GM12878 (cell line): ENCODE data around the gene PBLD. TPM values are rescaled to one million over a fixed set of nuclear protein-coding genes. Genes with fewer than 3 reads are reported as not detected.

Experiments
- ATAC-seq: fragments of 200-7000 bp; cut with Tn5 transposase; 3 replicates; pipeline ENCODE4 v1.9.1; 2020; ENCODE audit warnings: mild to moderate bottlenecking, moderate library complexity
- BruUV-seq: library from RNA; stranded (reverse); fragments of 400-500 nt; replicated peaks from 2 replicates; lab custom pipeline; 2021; lab: Mats Ljungman, UMichigan
- CTCF ChIA-PET: fragments of 300-600 bp; sonication (Branson Sonifier 250); formaldehyde crosslinking; extraction: SDS; loops from one replicate; lab custom pipeline; 2021; ENCODE audit warnings: inconsistent platforms; lab: Yijun Ruan, JAX
- POLR2A ChIA-PET: fragments of 350-600 bp; formaldehyde crosslinking; extraction: SDS; loops from one replicate; lab custom pipeline; 2021; ENCODE audit warnings: inconsistent platforms; lab: Charles Lee
- RAD21 ChIA-PET: fragments of 300-600 bp; sonication (Branson Sonifier 250); formaldehyde crosslinking; loops from one replicate; lab custom pipeline; 2023; ENCODE audit warnings: antibody characterized with exemption; ENCODE audit not compliant: unreplicated experiment; lab: Charles Lee
- SMC1A ChIA-PET: fragments of 300-600 bp; sonication (Branson Sonifier 250); formaldehyde crosslinking; loops from one replicate; lab custom pipeline; 2023; ENCODE audit not compliant: unreplicated experiment, uncharacterized antibody; lab: Charles Lee
- DNase-seq: peaks from one replicate; pipeline ENCODE4 v3.0.0-alpha.2; 2011; ENCODE audit warnings: low read depth, low spot score
- FAIRE-seq: peaks from 3 replicates; lab custom pipeline; 2011; peaks lifted over from hg19 to GRCh38; lab: Jason Lieb, UNC
- H2AFZ ChIP-seq: 2 replicates; pipeline ENCODE4 v1.6.0; 2011; ENCODE audit warnings: low read depth, low read length, control low read depth; ENCODE audit not compliant: control insufficient read depth
- H3K27ac ChIP-seq: 2 replicates; pipeline ENCODE4 v1.5.1; 2011; ENCODE audit warnings: control low read depth; ENCODE audit not compliant: control insufficient read depth, insufficient read depth
- H3K27me3 ChIP-seq, 2 experiments: replicated peaks in 1 of 2; 2 replicates each; pipeline versions ENCODE4 v1.6.0 to v1.6.1; 2011; ENCODE audit warnings: low read length in 1 of 2; ENCODE audit not compliant: control insufficient read depth in 2 of 2, insufficient read depth in 2 of 2
- H3K36me3 ChIP-seq, 2 experiments: 2 replicates each; pipeline ENCODE4 v1.5.1; 2011; ENCODE audit warnings: low read length in 1 of 2; ENCODE audit not compliant: control insufficient read depth in 2 of 2, insufficient read depth in 2 of 2
- H3K4me1 ChIP-seq: 2 replicates; pipeline ENCODE4 v1.6.1; 2011; ENCODE audit warnings: mild to moderate bottlenecking, low read length, moderate library complexity, mixed read lengths; ENCODE audit not compliant: control insufficient read depth, insufficient read depth
- H3K4me2 ChIP-seq: 2 replicates; pipeline ENCODE4 v1.6.0; 2011; ENCODE audit warnings: control low read depth; ENCODE audit not compliant: control insufficient read depth, insufficient read depth
- H3K4me3 ChIP-seq: fragments of 200-600 bp; sonication (generic); 2 replicates; pipeline ENCODE4 v1.5.1; 2016
- H3K79me2 ChIP-seq: 2 replicates; pipeline ENCODE4 v1.6.0; 2011; ENCODE audit warnings: low read length; ENCODE audit not compliant: control insufficient read depth, insufficient read depth
- H3K9ac ChIP-seq: 2 replicates; pipeline ENCODE4 v1.8.0; 2011; ENCODE audit warnings: low read length, control low read depth, mixed read lengths; ENCODE audit not compliant: control insufficient read depth, insufficient read depth
- H3K9me3 ChIP-seq: replicated peaks from 3 replicates; pipeline ENCODE4 v1.5.1; 2011; ENCODE audit warnings: mild to moderate bottlenecking, low read length; ENCODE audit not compliant: control insufficient read depth, insufficient read depth
- H4K20me1 ChIP-seq: 2 replicates; pipeline ENCODE4 v1.6.0; 2011; ENCODE audit not compliant: control insufficient read depth, insufficient read depth
- CHD2 ChIP-seq: IDR thresholded peaks from 2 replicates; pipeline ENCODE4 v1.6.1; 2011; ENCODE audit warnings: low read depth, low read length, improper control_type of control experiment, borderline replicate concordance
- CREB1 ChIP-seq: IDR thresholded peaks from 2 replicates; pipeline ENCODE4 v1.6.1; 2012; ENCODE audit warnings: low read depth, mild to moderate bottlenecking, inconsistent platforms
- EGR1 ChIP-seq, 2 experiments: IDR thresholded peaks; 1 replicate in 1 of 2; 2 replicates in 1 of 2; pipeline ENCODE4 v1.6.1; 2011 to 2012; ENCODE audit warnings: low read depth in 2 of 2, low read length in 2 of 2, borderline replicate concordance in 1 of 2, mild to moderate bottlenecking in 1 of 2, moderate library complexity in 1 of 2
- EZH2 ChIP-seq: IDR thresholded peaks from 2 replicates; pipeline ENCODE4 v1.6.1; 2012; ENCODE audit warnings: low read depth, mild to moderate bottlenecking, control low read depth, inconsistent platforms, low read length, borderline replicate concordance; ENCODE audit not compliant: control insufficient read depth
- FOXM1 ChIP-seq: IDR thresholded peaks from 2 replicates; pipeline ENCODE4 v1.6.1; 2012; ENCODE audit warnings: low read depth, mild to moderate bottlenecking, inconsistent platforms, low read length, moderate library complexity
- MEF2B ChIP-seq: fragments of 450-650 bp; IDR thresholded peaks from 2 replicates; pipeline ENCODE4 v1.6.1; 2018; ENCODE audit warnings: mild to moderate bottlenecking, moderate library complexity; ENCODE audit not compliant: partially characterized antibody, poor library complexity, severe bottlenecking
- MYC ChIP-seq: IDR thresholded peaks from 2 replicates; pipeline ENCODE4 v1.6.1; 2011; ENCODE audit warnings: mild to moderate bottlenecking, low read length, moderate library complexity, inconsistent platforms; ENCODE audit not compliant: insufficient read depth, insufficient replicate concordance, insufficient read length, severe bottlenecking
- RAD21 ChIP-seq: IDR thresholded peaks from 2 replicates; pipeline ENCODE4 v1.6.1; 2011; ENCODE audit warnings: mild to moderate bottlenecking, low read depth, low read length, moderate library complexity; ENCODE audit not compliant: insufficient read depth
- RB1 ChIP-seq: fragments of 450-650 bp; formaldehyde crosslinking; IDR thresholded peaks from 2 replicates; pipeline ENCODE4 v1.6.1; 2017; ENCODE audit warnings: mild to moderate bottlenecking, borderline replicate concordance
- SMARCA5 ChIP-seq: fragments of 450-650 bp; IDR thresholded peaks from 2 replicates; pipeline ENCODE4 v1.6.1; 2017; ENCODE audit warnings: mild to moderate bottlenecking
- SREBF1 ChIP-seq: IDR thresholded peaks from 2 replicates; pipeline ENCODE4 v1.6.1; 2012; ENCODE audit warnings: mild to moderate bottlenecking, low read length
- ZSCAN29 ChIP-seq: fragments of 450-650 bp; IDR thresholded peaks from 2 replicates; pipeline ENCODE4 v1.6.1; 2017; ENCODE audit warnings: mild to moderate bottlenecking, moderate library complexity
- in situ Hi-C: fragments of 300-500 bp; cut with MboI; formaldehyde crosslinking; loops from 9 replicates; pipeline ENCODE4 v1.14.3; 2018; ENCODE audit warnings: mixed read lengths
- intact Hi-C: fragments of 100-400 bp; cut with micrococcal nuclease; formaldehyde crosslinking; loops from one replicate; pipeline ENCODE4 v1.14.2; 2022; ENCODE audit not compliant: unreplicated experiment
- polyA plus RNA-seq, 11 experiments: library from polyadenylated mRNA; depleted of rRNA in 4 of 11; unstranded in 6 of 11; stranded (reverse) in 5 of 11; fragments of >200 nt; fragmentation: Nextera tagmentation in 4 of 11; fragmentation: Illumina TruSeq in 1 of 11; extraction: Ambion mirVana in 4 of 11; extraction: Trizol in 1 of 11; gene quantifications; 1 replicate in 1 of 11; 2 replicates in 10 of 11; pipeline versions ENCODE4 v1.2.1 to v1.2.3, GENCODE V29; 2011 to 2016; ENCODE audit warnings: inconsistent platforms in 2 of 11, missing spikeins in 2 of 11, low read depth in 1 of 11
- total RNA-seq, 4 experiments: library from RNA; depleted of rRNA in 3 of 4; stranded (reverse); fragments of >200 nt in 3 of 4; fragmentation: Illumina TruSeq in 1 of 4; extraction: Trizol in 1 of 4; gene quantifications; 2 replicates each; pipeline versions ENCODE4 v1.2.1 to v1.2.3, GENCODE V29; 2013 to 2021
- TF ChIP-seq, protein P1 (sequence below): IDR thresholded peaks from 2 replicates; pipeline ENCODE4 v1.6.1; 2012; ENCODE audit warnings: low read depth, low read length, improper control_type of control experiment
- TF ChIP-seq, protein P2 (sequence below): fragments of 450-650 bp; IDR thresholded peaks from 2 replicates; pipeline ENCODE4 v1.6.1; 2016; ENCODE audit warnings: mild to moderate bottlenecking
- TF ChIP-seq, protein P3 (sequence below): fragments of 450-650 bp; IDR thresholded peaks from 2 replicates; pipeline ENCODE4 v1.6.1; 2017; ENCODE audit warnings: borderline replicate concordance
- TF ChIP-seq, protein P4 (sequence below): fragments of 450-650 bp; formaldehyde crosslinking; IDR thresholded peaks from 2 replicates; pipeline ENCODE4 v1.4.0; 2020; ENCODE audit warnings: mild to moderate bottlenecking, moderate library complexity

The PBLD gene
- total and polyA plus RNA-seq, 10 of the 15 experiments (the other 5 are each of a cell fraction or from before 2014, with no cell fraction given): 0.68 to 2.8 (median 1.7) TPM

DNA sequence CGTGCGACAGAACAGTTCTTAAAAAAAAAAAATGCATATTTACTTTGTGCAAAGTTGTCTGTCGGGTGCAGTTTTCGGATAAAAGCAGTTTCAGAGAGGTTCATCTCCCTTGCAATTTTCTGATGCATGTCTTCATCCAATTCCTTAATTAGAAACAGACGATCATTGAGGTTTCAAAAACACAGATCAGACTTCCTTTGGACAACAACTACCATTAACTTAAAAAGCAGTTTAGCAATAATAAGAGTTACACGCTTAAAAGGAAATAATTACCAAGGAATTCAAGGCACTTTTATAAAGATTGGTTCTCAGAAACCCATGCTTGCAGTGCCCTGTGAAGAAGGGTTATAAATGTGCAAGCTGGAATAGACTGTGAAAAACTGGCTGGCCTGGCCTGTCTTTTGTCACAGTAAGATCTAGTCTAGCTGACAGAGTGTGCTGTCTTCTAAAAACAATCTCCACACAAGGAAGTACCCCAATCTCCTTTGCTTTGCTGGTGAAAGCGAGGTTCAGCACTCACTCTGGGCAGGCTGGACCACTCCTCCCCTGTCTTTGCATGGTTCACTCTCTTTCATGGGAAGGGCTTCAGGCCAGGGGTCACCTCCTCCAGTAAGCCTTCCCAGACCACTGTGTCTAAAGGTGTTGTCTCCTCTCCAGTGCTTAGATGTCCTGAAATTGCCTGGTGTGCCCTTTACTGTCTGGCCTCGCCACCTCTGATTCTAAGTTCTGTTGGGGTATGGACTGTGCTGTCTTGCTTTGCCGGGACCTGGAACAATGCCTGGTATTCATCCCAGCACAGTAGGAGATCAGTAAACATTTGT lies 35.7 kb downstream of the PBLD start (continued):
- TF ChIP-seq CREB1: no peak
- no peak for TF ChIP-seq MYC
- no peak for TF ChIP-seq FOXM1
- TF ChIP-seq, protein P1, sequence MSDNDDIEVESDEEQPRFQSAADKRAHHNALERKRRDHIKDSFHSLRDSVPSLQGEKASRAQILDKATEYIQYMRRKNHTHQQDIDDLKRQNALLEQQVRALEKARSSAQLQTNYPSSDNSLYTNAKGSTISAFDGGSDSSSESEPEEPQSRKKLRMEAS: no peak

DNA sequence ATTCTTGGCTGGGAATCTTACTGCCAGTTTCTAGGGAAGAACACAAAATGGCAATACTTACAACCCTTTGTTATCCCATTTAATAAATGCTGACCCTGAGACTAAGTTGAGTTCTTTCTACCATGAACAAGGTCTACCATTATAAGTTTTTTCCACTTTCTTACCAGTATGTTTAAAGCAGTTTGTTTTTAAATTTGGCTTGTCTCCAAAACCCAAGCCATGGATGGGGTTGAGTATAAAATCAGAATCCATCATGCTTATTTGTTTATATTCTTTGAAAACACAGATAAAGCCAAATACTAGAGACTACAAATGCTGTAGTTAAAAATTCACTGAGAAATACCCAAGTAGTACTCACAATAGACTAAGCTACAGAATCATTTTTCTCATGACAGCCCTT lies 42.0 kb downstream of the PBLD start:
- ChIA-PET CTCF (no interaction called here), POLR2A (no interaction called here), RAD21 (no interaction called here), SMC1A (interaction anchor here (1.4 kb wide), 1 partner anchor 78 kb away, joined by 3 read pairs; no protein-coding TSS in a partner anchor)
- H3K4me2 ChIP-seq: no peak overlapping the region
- DNase-seq (no peak), FAIRE-seq (no peak), ATAC-seq (no peak)
- in situ Hi-C loops (no loop called here), intact Hi-C loops (no loop called here)
- no peak overlapping the region for H2AFZ ChIP-seq
- no peaks in the 10 kb centered on the region for H3K4me1 ChIP-seq
- no peak overlapping the region for H3K4me3 ChIP-seq
- no peaks in the 10 kb centered on the region for H3K36me3 ChIP-seq
- H3K9me3 ChIP-seq: no peaks in the 10 kb centered on the region
- H3K27ac ChIP-seq: no peak overlapping the region
- H4K20me1 ChIP-seq: no peaks in the 10 kb centered on the region
- no peaks in the 10 kb centered on the region for H3K27me3 ChIP-seq
- no peak overlapping the region for H3K9ac ChIP-seq
- BruUV-seq: no TSS peak
- no peaks in the 10 kb centered on the region for H3K79me2 ChIP-seq
- TF ChIP-seq RAD21: no peak
- TF ChIP-seq, protein P2, sequence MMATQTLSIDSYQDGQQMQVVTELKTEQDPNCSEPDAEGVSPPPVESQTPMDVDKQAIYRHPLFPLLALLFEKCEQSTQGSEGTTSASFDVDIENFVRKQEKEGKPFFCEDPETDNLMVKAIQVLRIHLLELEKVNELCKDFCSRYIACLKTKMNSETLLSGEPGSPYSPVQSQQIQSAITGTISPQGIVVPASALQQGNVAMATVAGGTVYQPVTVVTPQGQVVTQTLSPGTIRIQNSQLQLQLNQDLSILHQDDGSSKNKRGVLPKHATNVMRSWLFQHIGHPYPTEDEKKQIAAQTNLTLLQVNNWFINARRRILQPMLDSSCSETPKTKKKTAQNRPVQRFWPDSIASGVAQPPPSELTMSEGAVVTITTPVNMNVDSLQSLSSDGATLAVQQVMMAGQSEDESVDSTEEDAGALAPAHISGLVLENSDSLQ: no peak
- TF ChIP-seq MEF2B: no peak
- no peak for TF ChIP-seq MYC
- TF ChIP-seq EGR1 (IDR thresholded peaks at IDR 0.05; ENCODE audit: borderline replicate concordance in 1 of 2, low read depth in 2 of 2, low read length in 2 of 2): no peak
- no peak for TF ChIP-seq SREBF1
- TF ChIP-seq EZH2: no peak
- no peak for TF ChIP-seq CHD2
- no peak for TF ChIP-seq RB1
- no peak for TF ChIP-seq SMARCA5
- no peak for TF ChIP-seq ZSCAN29
- TF ChIP-seq, protein P3, sequence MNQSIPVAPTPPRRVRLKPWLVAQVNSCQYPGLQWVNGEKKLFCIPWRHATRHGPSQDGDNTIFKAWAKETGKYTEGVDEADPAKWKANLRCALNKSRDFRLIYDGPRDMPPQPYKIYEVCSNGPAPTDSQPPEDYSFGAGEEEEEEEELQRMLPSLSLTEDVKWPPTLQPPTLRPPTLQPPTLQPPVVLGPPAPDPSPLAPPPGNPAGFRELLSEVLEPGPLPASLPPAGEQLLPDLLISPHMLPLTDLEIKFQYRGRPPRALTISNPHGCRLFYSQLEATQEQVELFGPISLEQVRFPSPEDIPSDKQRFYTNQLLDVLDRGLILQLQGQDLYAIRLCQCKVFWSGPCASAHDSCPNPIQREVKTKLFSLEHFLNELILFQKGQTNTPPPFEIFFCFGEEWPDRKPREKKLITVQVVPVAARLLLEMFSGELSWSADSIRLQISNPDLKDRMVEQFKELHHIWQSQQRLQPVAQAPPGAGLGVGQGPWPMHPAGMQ: no peak
- TF ChIP-seq, protein P4, sequence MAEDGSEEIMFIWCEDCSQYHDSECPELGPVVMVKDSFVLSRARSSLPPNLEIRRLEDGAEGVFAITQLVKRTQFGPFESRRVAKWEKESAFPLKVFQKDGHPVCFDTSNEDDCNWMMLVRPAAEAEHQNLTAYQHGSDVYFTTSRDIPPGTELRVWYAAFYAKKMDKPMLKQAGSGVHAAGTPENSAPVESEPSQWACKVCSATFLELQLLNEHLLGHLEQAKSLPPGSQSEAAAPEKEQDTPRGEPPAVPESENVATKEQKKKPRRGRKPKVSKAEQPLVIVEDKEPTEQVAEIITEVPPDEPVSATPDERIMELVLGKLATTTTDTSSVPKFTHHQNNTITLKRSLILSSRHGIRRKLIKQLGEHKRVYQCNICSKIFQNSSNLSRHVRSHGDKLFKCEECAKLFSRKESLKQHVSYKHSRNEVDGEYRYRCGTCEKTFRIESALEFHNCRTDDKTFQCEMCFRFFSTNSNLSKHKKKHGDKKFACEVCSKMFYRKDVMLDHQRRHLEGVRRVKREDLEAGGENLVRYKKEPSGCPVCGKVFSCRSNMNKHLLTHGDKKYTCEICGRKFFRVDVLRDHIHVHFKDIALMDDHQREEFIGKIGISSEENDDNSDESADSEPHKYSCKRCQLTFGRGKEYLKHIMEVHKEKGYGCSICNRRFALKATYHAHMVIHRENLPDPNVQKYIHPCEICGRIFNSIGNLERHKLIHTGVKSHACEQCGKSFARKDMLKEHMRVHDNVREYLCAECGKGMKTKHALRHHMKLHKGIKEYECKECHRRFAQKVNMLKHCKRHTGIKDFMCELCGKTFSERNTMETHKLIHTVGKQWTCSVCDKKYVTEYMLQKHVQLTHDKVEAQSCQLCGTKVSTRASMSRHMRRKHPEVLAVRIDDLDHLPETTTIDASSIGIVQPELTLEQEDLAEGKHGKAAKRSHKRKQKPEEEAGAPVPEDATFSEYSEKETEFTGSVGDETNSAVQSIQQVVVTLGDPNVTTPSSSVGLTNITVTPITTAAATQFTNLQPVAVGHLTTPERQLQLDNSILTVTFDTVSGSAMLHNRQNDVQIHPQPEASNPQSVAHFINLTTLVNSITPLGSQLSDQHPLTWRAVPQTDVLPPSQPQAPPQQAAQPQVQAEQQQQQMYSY (CRISPR knock-in tag): no peak
- no peak for TF ChIP-seq FOXM1
